ENCODE results near the gene RIMKLB. TPM values are rescaled to one million over a fixed set of nuclear protein-coding genes. Genes with fewer than 3 reads are reported as not detected.
A peak's percentile ranks its signal among the peaks of the same experiment; 100 is the strongest.
"Not testable (repeated sequence)": the region's sequence is repeated elsewhere in the genome, so short reads cannot be mapped to it uniquely, and the experiment has no call there.

RIMKLB gene
- total and polyA plus RNA-seq, 2 donors (not counting 1 experiment from before 2014, with no cell fraction given): 13.0 to 22.3 TPM

GRCh38 chr12:8818526-8818925 is 120.7 kb downstream of the RIMKLB start:
- Histone ChIP-seq H4K20me1 (ENCODE audit: control insufficient read depth, extremely low read depth, insufficient read depth, low read length) (no peaks in the 10 kb centered on the region), H3K4me3 (replicated peaks in 1 of 4; ENCODE audit: control extremely low read depth in 1 of 4, insufficient read depth in 1 of 4, low read depth in 3 of 4, low read length in 4 of 4) (no peak overlapping the region), H3K27me3 (ENCODE audit: control insufficient read depth, insufficient read depth, low read length) (no peaks in the 10 kb centered on the region), H3K9ac (ENCODE audit: insufficient read depth, low read length) (no peak overlapping the region), H3K27ac (ENCODE audit: insufficient read depth, low read length) (no peak overlapping the region), H3K4me2 (ENCODE audit: extremely low read depth, insufficient read depth, low read length) (no peak overlapping the region), H3K9me3 (ENCODE audit: control insufficient read depth, insufficient read depth, low read depth, low read length) (no peaks in the 10 kb centered on the region), H3K79me2 (ENCODE audit: control insufficient read depth, insufficient read depth, low read length) (no peaks in the 10 kb centered on the region), H3K36me3 (ENCODE audit: control insufficient read depth, insufficient read depth, low read length) (no peaks in the 10 kb centered on the region), H3K4me1 (ENCODE audit: control insufficient read depth, extremely low read depth, insufficient read depth, low read length) (no peaks in the 10 kb centered on the region), H2AFZ (ENCODE audit: low read length) (no peak overlapping the region)
- TF ChIP-seq CTCF (conservative IDR thresholded peaks at IDR 0.05 in 1 of 2, IDR thresholded peaks at IDR 0.05 in 1 of 2; ENCODE audit: low read depth in 1 of 2, low read length in 2 of 2) (no peak), EZH2 (IDR thresholded peaks at IDR 0.05; ENCODE audit: low read length, missing control alignments) (no peak)
- no peak for DNase-seq (ENCODE audit: low read depth in 2 of 2)

GRCh38 chr12:8819666-8819980 is 121.8 kb downstream of the RIMKLB start:
- peak in 1 of 2 donors; percentile 21 for DNase-seq (ENCODE audit: low read depth in 2 of 2)
- H3K9me3 ChIP-seq (ENCODE audit: control insufficient read depth, insufficient read depth, low read depth, low read length): no peaks in the 10 kb centered on the region
- no peak overlapping the region for H3K4me2 ChIP-seq (ENCODE audit: extremely low read depth, insufficient read depth, low read length)
- no peak overlapping the region for H3K9ac ChIP-seq (ENCODE audit: insufficient read depth, low read length)
- no peak for TF ChIP-seq EZH2 (IDR thresholded peaks at IDR 0.05; ENCODE audit: low read length, missing control alignments)
- no peak for TF ChIP-seq CTCF (conservative IDR thresholded peaks at IDR 0.05 in 1 of 2, IDR thresholded peaks at IDR 0.05 in 1 of 2; ENCODE audit: low read depth in 1 of 2, low read length in 2 of 2)
- H3K4me3 ChIP-seq (replicated peaks in 1 of 4; ENCODE audit: control extremely low read depth in 1 of 4, insufficient read depth in 1 of 4, low read depth in 3 of 4, low read length in 4 of 4): no peak overlapping the region
- no peaks in the 10 kb centered on the region for H3K4me1 ChIP-seq (ENCODE audit: control insufficient read depth, extremely low read depth, insufficient read depth, low read length)
- no peak overlapping the region for H2AFZ ChIP-seq (ENCODE audit: low read length)
- H4K20me1 ChIP-seq (ENCODE audit: control insufficient read depth, extremely low read depth, insufficient read depth, low read length): no peaks in the 10 kb centered on the region
- H3K36me3 ChIP-seq (ENCODE audit: control insufficient read depth, insufficient read depth, low read length): no peaks in the 10 kb centered on the region
- no peaks in the 10 kb centered on the region for H3K27me3 ChIP-seq (ENCODE audit: control insufficient read depth, insufficient read depth, low read length)
- no peaks in the 10 kb centered on the region for H3K79me2 ChIP-seq (ENCODE audit: control insufficient read depth, insufficient read depth, low read length)
- no peak overlapping the region for H3K27ac ChIP-seq (ENCODE audit: insufficient read depth, low read length)

GRCh38 chr12:8820676-8821407 is 123.1 kb downstream of the RIMKLB start:
- not testable (repeated sequence) for DNase-seq (ENCODE audit: low read depth in 2 of 2); H3K27ac ChIP-seq (ENCODE audit: insufficient read depth, low read length); H4K20me1 ChIP-seq (ENCODE audit: control insufficient read depth, extremely low read depth, insufficient read depth, low read length); H2AFZ ChIP-seq (ENCODE audit: low read length); H3K4me2 ChIP-seq (ENCODE audit: extremely low read depth, insufficient read depth, low read length); H3K4me3 ChIP-seq (replicated peaks in 1 of 4; ENCODE audit: control extremely low read depth in 1 of 4, insufficient read depth in 1 of 4, low read depth in 3 of 4, low read length in 4 of 4); H3K36me3 ChIP-seq (ENCODE audit: control insufficient read depth, insufficient read depth, low read length); H3K27me3 ChIP-seq (ENCODE audit: control insufficient read depth, insufficient read depth, low read length); H3K9ac ChIP-seq (ENCODE audit: insufficient read depth, low read length); H3K9me3 ChIP-seq (ENCODE audit: control insufficient read depth, insufficient read depth, low read depth, low read length); H3K4me1 ChIP-seq (ENCODE audit: control insufficient read depth, extremely low read depth, insufficient read depth, low read length); H3K79me2 ChIP-seq (ENCODE audit: control insufficient read depth, insufficient read depth, low read length)

Measured in fibroblast of lung (primary cell).